HG03159 (cell line): ENCODE measurements around the gene QSOX2.
"Not testable (repeated sequence)": the region's sequence is repeated elsewhere in the genome, so short reads cannot be mapped to it uniquely, and the experiment has no call there.

ENCODE experiments used
- ATAC-seq: cut with Tn5 transposase; IDR thresholded peaks from one replicate; pipeline ENCODE4 v1.9.1; 2021; ENCODE audit warnings: mild to moderate bottlenecking, moderate library complexity; ENCODE audit not compliant: unreplicated experiment

QSOX2 gene

DNA sequence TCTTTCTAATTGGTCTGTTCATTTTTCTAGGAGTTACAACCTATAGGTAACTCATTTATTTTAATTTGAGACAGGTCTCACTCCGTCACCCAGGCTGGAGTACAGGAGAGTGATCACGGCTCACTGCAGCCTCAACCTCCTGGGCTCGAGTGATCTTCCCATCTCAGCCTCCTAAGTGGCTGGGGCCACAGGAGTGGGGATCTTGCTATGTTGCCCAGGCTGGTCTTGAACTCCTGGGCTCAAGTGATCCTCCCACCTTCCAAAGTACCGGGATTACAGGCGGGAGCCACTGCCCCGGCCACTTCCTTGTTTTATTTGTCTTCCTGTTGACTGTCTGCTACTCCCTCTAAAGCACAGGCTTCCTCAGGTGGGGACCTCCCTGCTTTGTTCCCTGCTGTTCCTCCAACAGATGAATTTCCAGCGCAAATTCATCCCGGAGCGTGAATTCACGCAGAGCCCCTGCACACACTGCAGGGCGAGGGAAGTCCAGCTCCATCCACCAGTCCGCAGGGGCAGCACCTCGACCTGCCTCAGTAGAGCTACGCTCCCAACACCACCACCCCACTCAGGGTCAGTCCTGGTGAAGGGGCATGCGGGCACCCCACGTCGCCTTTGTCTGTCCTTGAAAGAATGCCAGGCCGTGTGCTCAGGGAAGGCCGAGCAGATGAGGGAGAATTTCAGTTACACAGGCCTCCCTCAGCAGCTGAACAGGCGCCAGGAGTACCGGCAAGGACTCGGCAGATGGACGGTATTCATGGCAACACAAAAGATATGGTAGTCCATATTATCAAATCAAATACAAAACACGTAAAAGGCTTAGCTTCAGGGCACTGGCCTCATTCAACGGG is 6.3 kb downstream of the QSOX2 start:
- ATAC-seq: no peak

GRCh38 chr9:136238342-136238732 is 7.3 kb downstream of the QSOX2 start:
- no peak for ATAC-seq

DNA sequence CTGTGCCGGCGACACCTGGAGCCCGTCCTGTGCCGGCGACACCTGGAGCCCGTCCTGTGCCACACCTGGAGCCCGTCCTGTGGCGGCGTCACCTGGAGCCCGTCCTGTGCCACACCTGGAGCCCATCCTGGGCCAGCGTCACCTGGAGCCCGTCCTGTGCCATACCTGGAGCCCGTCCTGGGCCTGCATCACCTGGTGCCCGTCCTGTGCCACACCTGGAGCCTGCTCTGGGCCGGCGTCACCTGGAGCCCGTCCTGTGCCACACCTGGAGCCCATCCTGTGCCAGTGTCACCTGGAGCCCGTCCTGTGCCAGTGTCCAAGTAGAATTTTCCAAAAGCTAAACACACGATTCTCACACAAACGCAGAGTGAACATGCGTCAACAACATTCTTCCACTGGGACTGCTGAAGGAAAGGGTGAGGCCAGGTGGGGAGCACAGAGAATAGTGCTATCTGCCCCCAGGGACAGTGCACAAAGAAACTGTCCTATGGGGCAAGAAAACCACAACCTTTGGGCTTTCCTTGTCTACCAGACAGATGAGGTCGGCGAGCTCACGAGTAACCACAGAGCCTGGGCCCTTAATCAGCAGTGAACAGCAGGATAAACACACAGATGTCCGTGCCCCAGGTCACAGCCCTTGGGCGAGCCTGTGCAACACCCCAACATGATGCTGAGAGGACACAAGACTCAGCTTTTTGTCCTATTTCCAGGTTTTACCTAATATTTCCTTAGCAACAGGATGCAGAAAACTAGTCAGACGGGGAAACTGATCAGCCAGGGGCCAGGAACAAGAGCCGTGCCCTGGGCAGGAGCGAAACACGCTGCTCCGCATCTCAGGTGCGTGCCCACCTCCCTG is 7.9 kb downstream of the QSOX2 start:
- no peak for ATAC-seq

DNA sequence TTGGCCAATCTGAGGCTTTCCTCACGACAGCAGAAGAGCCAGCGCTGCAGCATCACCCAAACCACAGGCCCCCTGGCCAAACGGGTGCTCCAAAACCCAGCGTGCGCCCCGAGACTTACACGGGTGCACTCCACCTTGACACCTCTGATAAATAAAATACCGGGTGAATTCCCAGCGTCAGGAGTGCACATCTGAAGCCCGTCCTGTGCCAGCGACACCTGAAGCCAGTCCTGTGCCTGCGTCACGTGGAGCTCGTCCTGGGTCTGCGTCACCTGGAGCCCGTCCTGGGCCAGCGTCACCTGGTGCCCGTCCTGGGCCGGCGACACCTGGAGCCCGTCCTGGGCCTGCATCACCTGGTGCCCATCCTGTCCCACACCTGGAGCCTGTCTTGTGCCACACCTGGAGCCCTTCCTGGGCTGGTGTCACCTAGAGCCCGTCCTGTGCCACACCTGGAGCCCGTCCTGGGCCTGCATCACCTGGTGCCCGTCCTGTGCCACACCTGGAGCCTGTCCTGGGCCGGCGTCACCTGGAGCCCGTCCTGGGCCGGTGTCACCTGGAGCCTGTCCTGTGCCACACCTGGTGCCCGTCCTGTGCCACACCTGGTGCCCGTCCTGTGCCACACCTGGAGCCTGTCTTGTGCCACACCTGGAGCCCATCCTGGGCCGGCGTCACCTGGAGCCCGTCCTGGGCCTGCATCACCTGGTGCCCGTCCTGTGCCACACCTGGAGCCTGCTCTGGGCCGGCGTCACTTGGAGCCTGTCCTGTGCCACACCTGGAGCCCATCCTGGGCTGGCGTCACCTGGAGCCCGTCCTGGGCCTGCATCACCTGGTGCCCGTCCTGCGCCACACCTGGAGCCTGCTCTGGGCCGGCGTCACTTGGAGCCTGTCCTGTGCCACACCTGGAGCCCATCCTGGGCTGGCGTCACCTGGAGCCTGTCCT is 8.9 kb downstream of the QSOX2 start:
- ATAC-seq: not testable (repeated sequence)

DNA sequence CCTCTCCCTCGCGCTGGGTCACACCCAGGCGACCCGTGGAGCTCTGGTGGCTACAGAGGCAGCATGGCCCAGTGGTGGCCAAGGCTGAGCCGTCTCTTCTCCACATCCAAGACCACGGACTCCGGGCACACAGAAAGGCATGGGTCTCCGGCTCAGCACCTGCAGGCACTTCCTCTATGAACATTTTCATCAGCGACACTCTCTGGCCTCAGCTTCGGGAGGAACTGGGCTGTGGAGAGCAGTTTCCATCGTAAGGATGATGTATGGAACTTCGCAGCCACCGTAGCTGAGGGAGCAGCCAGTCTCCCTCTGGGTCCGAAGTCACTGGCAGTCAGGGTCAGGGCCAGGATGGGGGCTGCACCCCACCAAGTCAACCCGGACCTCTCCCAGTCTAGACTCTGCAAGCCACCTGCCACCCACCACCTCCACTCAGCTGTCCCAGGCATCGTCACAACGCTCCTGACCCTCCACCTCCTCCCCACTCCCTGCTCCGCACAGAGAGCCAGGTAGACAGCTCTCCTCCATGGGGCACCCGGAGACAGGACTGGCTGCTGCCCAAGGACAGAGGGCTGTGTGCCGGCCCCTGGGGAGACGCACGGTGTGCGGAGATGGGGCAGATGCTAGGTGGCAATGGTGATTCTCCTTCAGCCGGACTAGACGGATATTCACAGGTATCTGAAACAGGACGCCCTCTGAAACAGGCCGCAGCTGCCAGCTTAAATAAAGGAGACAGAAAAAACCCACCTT is 9.7 kb downstream of the QSOX2 start:
- no peak for ATAC-seq

- ATAC-seq: no peak
Observed at GRCh38 chr9:136235171-136235570, 10.4 kb downstream of the QSOX2 start.

DNA sequence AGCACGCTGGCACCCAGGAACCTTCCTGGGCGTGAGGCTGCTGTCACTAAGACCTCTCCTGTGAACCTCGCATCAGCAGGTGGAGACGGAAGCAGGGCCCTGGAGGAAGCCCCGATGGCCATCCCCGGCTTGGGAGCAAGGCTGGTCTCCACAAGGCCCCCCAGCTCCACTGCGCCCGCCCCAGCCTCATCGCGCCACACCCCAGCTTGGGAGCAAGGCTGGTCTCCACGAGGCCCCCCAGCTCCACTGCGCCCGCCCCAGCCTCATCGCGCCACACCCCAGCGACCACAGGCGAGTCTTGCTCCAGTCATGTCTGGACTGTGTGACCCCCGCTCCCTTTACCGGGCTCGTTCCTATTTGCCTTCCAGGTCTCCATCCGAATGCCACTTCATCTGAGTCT is 11.0 kb downstream of the QSOX2 start:
- ATAC-seq: no peak

DNA sequence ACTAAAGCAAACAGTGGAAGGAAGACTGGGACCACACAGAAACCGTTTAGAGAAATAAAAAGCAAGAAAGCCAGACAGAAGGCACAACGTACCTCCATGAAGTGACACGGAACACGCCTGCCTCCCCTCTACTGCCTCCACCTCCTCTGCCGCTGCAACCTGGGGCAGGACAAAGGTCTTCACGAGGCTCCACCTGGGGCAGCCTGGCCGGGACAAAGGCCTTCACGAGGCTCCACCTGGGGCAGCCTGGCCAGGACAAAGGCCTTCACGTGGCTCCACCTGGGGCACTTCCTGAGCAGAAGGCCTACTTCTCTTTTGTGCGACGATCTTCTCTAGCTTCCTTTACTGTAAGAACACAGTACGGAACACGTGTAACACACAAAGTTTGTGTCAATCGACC is 11.7 kb downstream of the QSOX2 start:
- ATAC-seq: no peak

DNA sequence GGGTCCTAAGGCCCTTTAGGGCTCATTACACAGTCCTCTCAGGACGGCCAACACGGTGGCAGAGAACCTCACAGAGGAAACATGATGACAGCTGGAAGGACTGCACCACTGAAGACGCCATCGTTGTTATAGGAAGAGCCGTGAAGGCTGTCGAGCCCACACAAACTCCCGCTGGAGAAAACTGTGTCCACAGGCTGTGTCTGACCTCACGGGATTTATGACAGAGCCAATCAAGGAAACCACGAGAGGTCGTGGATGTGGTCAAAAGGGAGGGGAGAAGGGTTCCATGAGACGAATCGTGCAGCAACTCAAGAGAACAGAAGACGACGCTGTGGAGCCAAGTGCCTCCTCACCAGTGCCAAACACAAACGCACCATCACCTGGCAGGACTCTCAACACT is 12.2 kb downstream of the QSOX2 start:
- ATAC-seq: no peak

GRCh38 chr9:136232969-136233368 is 12.6 kb downstream of the QSOX2 start:
- no peak for ATAC-seq

GRCh38 chr9:136231478-136232297 is 13.9 kb downstream of the QSOX2 start:
- ATAC-seq: no peak

DNA sequence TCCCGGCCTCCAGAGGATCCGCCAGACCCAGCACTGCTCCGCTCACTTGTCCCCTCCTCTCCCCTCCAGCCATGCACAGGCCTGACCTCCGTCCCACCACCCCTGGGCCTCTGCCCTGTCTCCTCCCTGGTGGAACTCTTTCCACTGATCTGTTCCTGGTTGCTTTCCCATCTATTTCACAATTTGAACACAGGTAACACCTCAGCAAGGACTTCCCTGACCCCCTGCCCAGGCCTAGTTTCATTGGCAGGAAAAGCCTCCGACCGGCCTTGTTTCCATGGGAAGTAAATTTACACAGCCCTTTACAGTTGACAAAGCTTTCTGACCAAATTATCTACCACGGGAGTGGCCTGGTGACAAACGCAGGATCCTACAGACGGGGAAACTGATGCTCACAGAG is 14.8 kb downstream of the QSOX2 start:
- ATAC-seq: no peak

GRCh38 chr9:136230365-136230764 is 15.2 kb downstream of the QSOX2 start:
- ATAC-seq: no peak

- ATAC-seq: no peak
Observed at GRCh38 chr9:136229096-136230065, 16.2 kb downstream of the QSOX2 start.

GRCh38 chr9:136228107-136228875 is 17.3 kb downstream of the QSOX2 start:
- no peak for ATAC-seq

- ATAC-seq: no peak
Observed at GRCh38 chr9:136226680-136227407, 18.8 kb downstream of the QSOX2 start.
